Neural progenitor cell (in vitro differentiated cells): Measurements from ENCODE around the gene USP36. TPM values are rescaled to one million over a fixed set of nuclear protein-coding genes. Genes with fewer than 3 reads are reported as not detected.

Experiments used
- DNase-seq: peaks from one replicate; pipeline ENCODE4 v3.0.0-alpha.2; 2016; ENCODE audit warnings: low spot score
- H2AFZ ChIP-seq: fragments of 200-600 bp; sonication (generic); replicated peaks from 2 replicates; pipeline ENCODE4 v1.6.1; 2016; ENCODE audit warnings: antibody characterized with exemption
- H3F3A ChIP-seq: fragments of 200-600 bp; sonication (generic); 2 replicates; pipeline ENCODE4 v1.6.1; 2016; ENCODE audit warnings: antibody characterized with exemption, low read depth
- H3K27ac ChIP-seq: fragments of 200-600 bp; sonication (generic); 2 replicates; pipeline ENCODE4 v1.5.1; 2016; ENCODE audit warnings: mild to moderate bottlenecking
- H3K27me3 ChIP-seq: fragments of 200-600 bp; sonication (generic); 2 replicates; pipeline ENCODE4 v1.6.1; 2016; ENCODE audit warnings: mild to moderate bottlenecking, moderate library complexity
- H3K36me3 ChIP-seq: fragments of 200-600 bp; sonication (generic); 2 replicates; pipeline ENCODE4 v1.5.1; 2016
- H3K4me1 ChIP-seq: fragments of 200-600 bp; sonication (generic); 2 replicates; pipeline ENCODE4 v1.6.1; 2016; ENCODE audit warnings: mixed run types
- H3K4me2 ChIP-seq: fragments of 200-600 bp; sonication (generic); 2 replicates; pipeline ENCODE4 v1.6.1; 2016
- H3K4me3 ChIP-seq: fragments of 200-600 bp; sonication (generic); 2 replicates; pipeline ENCODE4 v1.5.1; 2016
- H3K79me2 ChIP-seq: fragments of 200-600 bp; sonication (generic); 2 replicates; pipeline ENCODE4 v1.6.1; 2016; ENCODE audit warnings: low read depth
- H3K9ac ChIP-seq: fragments of 200-600 bp; sonication (generic); 2 replicates; pipeline ENCODE4 v1.6.1; 2016
- H3K9me3 ChIP-seq: fragments of 200-600 bp; sonication (generic); 2 replicates; pipeline ENCODE4 v1.5.1; 2016; ENCODE audit warnings: low read depth
- H4K20me1 ChIP-seq: fragments of 200-600 bp; sonication (generic); 2 replicates; pipeline ENCODE4 v1.6.1; 2016; ENCODE audit warnings: low read depth
- H3K27ac Mint-ChIP-seq: 3 replicates; pipeline ENCODE4 v1.8.0; 2021; ENCODE audit warnings: mixed read lengths
- H3K27me3 Mint-ChIP-seq: 2 replicates; pipeline ENCODE4 v1.8.0; 2022; ENCODE audit warnings: low read depth, mild to moderate bottlenecking, inconsistent platforms, moderate library complexity, mixed read lengths; ENCODE audit not compliant: insufficient read depth
- H3K36me3 Mint-ChIP-seq: 3 replicates; pipeline ENCODE4 v1.8.0; 2021; ENCODE audit warnings: mixed read lengths
- H3K4me1 Mint-ChIP-seq: 3 replicates; pipeline ENCODE4 v1.8.0; 2021; ENCODE audit warnings: mixed read lengths
- H3K4me3 Mint-ChIP-seq: 3 replicates; pipeline ENCODE4 v1.8.0; 2021; ENCODE audit warnings: mild to moderate bottlenecking, moderate library complexity, mixed read lengths
- H3K9me3 Mint-ChIP-seq: 3 replicates; pipeline ENCODE4 v1.8.0; 2020; ENCODE audit warnings: mixed read lengths
- EZH2 ChIP-seq: fragments of 200-600 bp; sonication (generic); IDR thresholded peaks from 2 replicates; pipeline ENCODE4 v1.6.1; 2017; ENCODE audit warnings: antibody characterized with exemption, mild to moderate bottlenecking, moderate library complexity
- EZH2phosphoT487 ChIP-seq: fragments of 200-600 bp; sonication (generic); IDR thresholded peaks from 2 replicates; pipeline ENCODE4 v1.6.1; 2017; ENCODE audit warnings: antibody characterized with exemption
- total RNA-seq: library from RNA; depleted of rRNA; stranded (reverse); fragments of >200 nt; gene quantifications from 2 replicates; pipeline ENCODE4 v1.2.3, GENCODE V29; 2015; ENCODE audit warnings: low replicate concordance
- TF ChIP-seq, protein P1 (sequence below): fragments of 200-600 bp; sonication (generic); IDR thresholded peaks from 2 replicates; pipeline ENCODE4 v1.5.1; 2017; ENCODE audit warnings: antibody characterized with exemption, mild to moderate bottlenecking

USP36 gene
- total RNA-seq, 1 donor from 2014 or later: 16.6 TPM

DNA sequence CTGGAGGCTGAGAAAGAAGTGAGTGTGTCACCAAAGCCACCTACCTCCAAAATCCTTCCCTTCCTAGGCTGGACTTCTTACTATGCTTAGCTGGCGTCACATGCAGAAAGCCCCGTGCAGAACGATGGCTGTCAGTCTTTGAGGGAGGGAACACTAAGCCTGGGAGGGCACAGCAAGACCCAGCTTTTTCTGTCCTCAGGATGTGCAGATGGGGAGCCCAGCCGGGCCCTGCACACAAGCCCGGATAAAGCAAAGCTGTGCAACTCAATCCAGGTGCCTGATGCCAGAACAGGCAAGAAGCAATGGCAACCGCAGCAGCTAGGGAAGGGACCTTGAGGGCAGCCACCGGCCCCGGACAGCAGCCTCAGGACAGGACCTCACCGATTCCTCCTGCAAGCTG is 13.9 kb upstream of the USP36 start:
- no peak overlapping the region for H2AFZ ChIP-seq
- H3K36me3 ChIP-seq: no peaks in the 10 kb centered on the region
- H3K79me2 ChIP-seq: no peaks in the 10 kb centered on the region
- H3K27me3 Mint-ChIP-seq: no peaks in the 10 kb centered on the region
- H3K9ac ChIP-seq: no peak overlapping the region
- no peak for DNase-seq
- no peak overlapping the region for H3K4me3 Mint-ChIP-seq
- H3K4me1 Mint-ChIP-seq: no peaks in the 10 kb centered on the region
- no peaks in the 10 kb centered on the region for H3K4me1 ChIP-seq
- H3K27me3 ChIP-seq: no peaks in the 10 kb centered on the region
- no peaks in the 10 kb centered on the region for H3K36me3 Mint-ChIP-seq
- no peak for TF ChIP-seq EZH2
- no peak for TF ChIP-seq EZH2phosphoT487
- TF ChIP-seq, protein P1, sequence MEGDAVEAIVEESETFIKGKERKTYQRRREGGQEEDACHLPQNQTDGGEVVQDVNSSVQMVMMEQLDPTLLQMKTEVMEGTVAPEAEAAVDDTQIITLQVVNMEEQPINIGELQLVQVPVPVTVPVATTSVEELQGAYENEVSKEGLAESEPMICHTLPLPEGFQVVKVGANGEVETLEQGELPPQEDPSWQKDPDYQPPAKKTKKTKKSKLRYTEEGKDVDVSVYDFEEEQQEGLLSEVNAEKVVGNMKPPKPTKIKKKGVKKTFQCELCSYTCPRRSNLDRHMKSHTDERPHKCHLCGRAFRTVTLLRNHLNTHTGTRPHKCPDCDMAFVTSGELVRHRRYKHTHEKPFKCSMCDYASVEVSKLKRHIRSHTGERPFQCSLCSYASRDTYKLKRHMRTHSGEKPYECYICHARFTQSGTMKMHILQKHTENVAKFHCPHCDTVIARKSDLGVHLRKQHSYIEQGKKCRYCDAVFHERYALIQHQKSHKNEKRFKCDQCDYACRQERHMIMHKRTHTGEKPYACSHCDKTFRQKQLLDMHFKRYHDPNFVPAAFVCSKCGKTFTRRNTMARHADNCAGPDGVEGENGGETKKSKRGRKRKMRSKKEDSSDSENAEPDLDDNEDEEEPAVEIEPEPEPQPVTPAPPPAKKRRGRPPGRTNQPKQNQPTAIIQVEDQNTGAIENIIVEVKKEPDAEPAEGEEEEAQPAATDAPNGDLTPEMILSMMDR: no peak
- H4K20me1 ChIP-seq: no peaks in the 10 kb centered on the region
- H3K27ac Mint-ChIP-seq: no peak overlapping the region
- H3K27ac ChIP-seq: no peak overlapping the region
- no peak overlapping the region for H3K4me3 ChIP-seq
- no peaks in the 10 kb centered on the region for H3K9me3 ChIP-seq
- H3K4me2 ChIP-seq: no peak overlapping the region
- no peaks in the 10 kb centered on the region for H3K9me3 Mint-ChIP-seq
- no peaks in the 10 kb centered on the region for H3F3A ChIP-seq

DNA sequence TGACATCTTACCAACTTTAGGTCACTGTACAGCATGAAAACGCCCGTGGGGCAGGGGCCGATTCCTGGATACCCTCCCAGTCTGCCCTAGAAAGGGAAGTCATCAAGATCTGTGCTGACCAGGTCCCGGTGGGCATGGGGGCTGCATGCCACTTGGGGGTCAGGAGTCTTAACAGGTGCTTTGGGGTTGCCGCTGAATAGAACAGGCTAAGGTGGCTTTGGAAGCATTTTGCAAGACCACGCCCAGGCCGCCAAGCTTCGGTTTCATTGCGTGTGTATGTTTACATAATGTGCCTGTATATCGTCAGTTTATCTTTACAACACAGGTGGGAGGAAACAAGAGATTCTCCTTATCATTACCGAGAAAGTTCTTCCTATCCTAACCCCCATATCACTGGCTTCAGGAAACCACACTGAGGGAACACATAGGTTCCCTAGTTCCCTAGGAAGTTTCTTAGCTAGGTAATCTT is 13.3 kb upstream of the USP36 start:
- no peaks in the 10 kb centered on the region for H3K36me3 Mint-ChIP-seq
- Histone ChIP-seq H3K9ac (no peak overlapping the region), H2AFZ (no peak overlapping the region), H4K20me1 (no peaks in the 10 kb centered on the region), H3K4me3 (no peak overlapping the region), H3K79me2 (no peaks in the 10 kb centered on the region), H3K4me1 (no peaks in the 10 kb centered on the region), H3F3A (no peaks in the 10 kb centered on the region), H3K9me3 (no peaks in the 10 kb centered on the region), H3K27me3 (no peaks in the 10 kb centered on the region), H3K4me2 (no peak overlapping the region), H3K27ac (no peak overlapping the region), H3K36me3 (no peaks in the 10 kb centered on the region)
- H3K27me3 Mint-ChIP-seq: no peaks in the 10 kb centered on the region
- H3K27ac Mint-ChIP-seq: no peak overlapping the region
- TF ChIP-seq EZH2phosphoT487: no peak
- TF ChIP-seq, protein P1: no peak
- TF ChIP-seq EZH2: no peak
- DNase-seq: no peak
- no peaks in the 10 kb centered on the region for H3K4me1 Mint-ChIP-seq
- H3K9me3 Mint-ChIP-seq: no peaks in the 10 kb centered on the region
- no peak overlapping the region for H3K4me3 Mint-ChIP-seq

DNA sequence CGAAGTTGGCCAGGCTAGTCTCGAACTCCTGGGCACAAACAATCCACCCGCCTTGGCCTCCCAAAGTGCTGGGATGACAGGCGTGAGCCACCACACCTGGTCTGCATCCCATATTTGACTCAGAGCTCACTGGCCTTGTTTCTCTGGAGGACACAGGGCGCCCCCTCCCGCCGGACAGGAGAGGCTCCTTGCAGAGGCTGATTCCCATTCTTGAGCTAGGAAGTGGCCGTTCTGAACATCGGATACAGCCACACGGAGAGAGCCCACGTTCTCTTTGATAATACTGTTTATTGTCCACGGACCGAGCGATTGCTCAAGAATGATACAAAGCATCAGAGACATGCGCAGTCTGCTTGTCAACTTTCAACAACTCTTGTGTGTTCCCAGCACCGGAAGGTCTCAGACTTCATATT is 12.1 kb upstream of the USP36 start:
- TF ChIP-seq, protein P1: peak; percentile 31
- TF ChIP-seq EZH2 (no peak), EZH2phosphoT487 (no peak)
- Histone ChIP-seq H3K36me3 (no peaks in the 10 kb centered on the region), H3K79me2 (no peaks in the 10 kb centered on the region), H3K27me3 (no peaks in the 10 kb centered on the region), H3K27ac (no peak overlapping the region), H4K20me1 (no peaks in the 10 kb centered on the region), H2AFZ (no peak overlapping the region), H3K9ac (no peak overlapping the region), H3F3A (no peaks in the 10 kb centered on the region), H3K4me2 (no peak overlapping the region), H3K4me3 (no peak overlapping the region), H3K9me3 (no peaks in the 10 kb centered on the region), H3K4me1 (no peaks in the 10 kb centered on the region)
- H3K27me3 Mint-ChIP-seq: no peaks in the 10 kb centered on the region
- H3K36me3 Mint-ChIP-seq: no peaks in the 10 kb centered on the region
- no peak for DNase-seq
- no peak overlapping the region for H3K4me3 Mint-ChIP-seq
- no peaks in the 10 kb centered on the region for H3K9me3 Mint-ChIP-seq
- no peaks in the 10 kb centered on the region for H3K4me1 Mint-ChIP-seq
- no peak overlapping the region for H3K27ac Mint-ChIP-seq
